IPS-18c (cell line): ENCODE results near the gene PACRG.
"Not testable (repeated sequence)": the region's sequence is repeated elsewhere in the genome, so short reads cannot be mapped to it uniquely, and the experiment has no call there.

Experiments used
- H3K4me3 ChIP-seq: 2 replicates; pipeline ENCODE4 v1.7.0; 2013; ENCODE audit warnings: low read depth, mild to moderate bottlenecking, low read length, moderate library complexity; ENCODE audit not compliant: insufficient read depth
- H3K9me3 ChIP-seq: one replicate; pipeline ENCODE4 v1.6.1; 2013; ENCODE audit warnings: mild to moderate bottlenecking, low read length, moderate library complexity; ENCODE audit not compliant: control insufficient read depth, insufficient read depth

The PACRG gene

GRCh38 chr6:162983234-162983633 is 255.5 kb downstream of the PACRG start:
- not testable (repeated sequence) for H3K4me3 ChIP-seq, H3K9me3 ChIP-seq

GRCh38 chr6:162998777-162999176 is 271.0 kb downstream of the PACRG start:
- no peaks in the 10 kb centered on the region for H3K9me3 ChIP-seq
- no peak overlapping the region for H3K4me3 ChIP-seq

GRCh38 chr6:162999575-163000285 is 272.0 kb downstream of the PACRG start:
- Histone ChIP-seq H3K4me3 (no peak overlapping the region), H3K9me3 (no peaks in the 10 kb centered on the region)

- Histone ChIP-seq H3K9me3 (no peaks in the 10 kb centered on the region), H3K4me3 (no peak overlapping the region)
These were observed 273.6 kb downstream of the PACRG start for GRCh38 chr6:163001330-163001729.

- no peak overlapping the region for H3K4me3 ChIP-seq
- no peaks in the 10 kb centered on the region for H3K9me3 ChIP-seq
These were observed 280.4 kb downstream of the PACRG start for GRCh38 chr6:163008186-163008585.

GRCh38 chr6:163008626-163009025 is 280.9 kb downstream of the PACRG start:
- Histone ChIP-seq H3K4me3 (no peak overlapping the region), H3K9me3 (no peaks in the 10 kb centered on the region)

- Histone ChIP-seq H3K4me3 (no peak overlapping the region), H3K9me3 (no peaks in the 10 kb centered on the region)
These were observed 282.4 kb downstream of the PACRG start for GRCh38 chr6:163010145-163010544.

GRCh38 chr6:163014736-163015135 is 287.0 kb downstream of the PACRG start:
- H3K4me3 ChIP-seq: no peak overlapping the region
- H3K9me3 ChIP-seq: no peaks in the 10 kb centered on the region

- Histone ChIP-seq H3K4me3 (no peak overlapping the region), H3K9me3 (no peaks in the 10 kb centered on the region)
These were observed 290.0 kb downstream of the PACRG start for GRCh38 chr6:163017801-163018200.

GRCh38 chr6:163019926-163020325 is 292.2 kb downstream of the PACRG start:
- no peak overlapping the region for H3K4me3 ChIP-seq
- no peaks in the 10 kb centered on the region for H3K9me3 ChIP-seq

GRCh38 chr6:163021054-163021453 is 293.3 kb downstream of the PACRG start:
- Histone ChIP-seq H3K9me3 (no peaks in the 10 kb centered on the region), H3K4me3 (no peak overlapping the region)

- no peak overlapping the region for H3K4me3 ChIP-seq
- no peaks in the 10 kb centered on the region for H3K9me3 ChIP-seq
These were observed 295.9 kb downstream of the PACRG start for GRCh38 chr6:163023700-163024099.

- H3K9me3 ChIP-seq: no peaks in the 10 kb centered on the region
- H3K4me3 ChIP-seq: no peak overlapping the region
These were observed 299.1 kb downstream of the PACRG start for GRCh38 chr6:163026893-163027292.

GRCh38 chr6:163030980-163031379 is 303.2 kb downstream of the PACRG start:
- Histone ChIP-seq H3K9me3 (peaks cover 2% of the 10 kb centered on the region), H3K4me3 (no peak overlapping the region)

GRCh38 chr6:163031931-163032330 is 304.2 kb downstream of the PACRG start:
- H3K4me3 ChIP-seq: no peak overlapping the region
- H3K9me3 ChIP-seq: peaks cover 2% of the 10 kb centered on the region

GRCh38 chr6:163036160-163036645 is 308.4 kb downstream of the PACRG start:
- H3K9me3 ChIP-seq: peaks cover 2% of the 10 kb centered on the region
- H3K4me3 ChIP-seq: no peak overlapping the region

- no peak overlapping the region for H3K4me3 ChIP-seq
These were observed 310.5 kb downstream of the PACRG start for GRCh38 chr6:163038317-163038716.

GRCh38 chr6:163048345-163048744 is 320.6 kb downstream of the PACRG start:
- no peaks in the 10 kb centered on the region for H3K9me3 ChIP-seq

More at GRCh38 chr6:163038317-163038716, 310.5 kb downstream of the PACRG start:
- peaks cover 2% of the 10 kb centered on the region for H3K9me3 ChIP-seq

More at GRCh38 chr6:163048345-163048744, 320.6 kb downstream of the PACRG start:
- no peak overlapping the region for H3K4me3 ChIP-seq
